Activated CD4-positive, CD25-positive, alpha-beta regulatory T cell treated with anti-CD3 and anti-CD28 coated beads, Interleukin-2, amount 50 U/mL, for 16 hours (primary cell): Measurements from ENCODE around the gene DTX4.

Experiments
- DNase-seq: peaks from one replicate; pipeline ENCODE4 v3.0.0-alpha.2; 2020; ENCODE audit warnings: low read depth, low spot score

The DTX4 gene

GRCh38 chr11:59173080-59173963 lies 1.4 kb downstream of the DTX4 start:
- no peak for DNase-seq

GRCh38 chr11:59173964-59174663 lies 2.2 kb downstream of the DTX4 start:
- no peak for DNase-seq

- no peak for DNase-seq
Measured at GRCh38 chr11:59174664-59175033, 2.7 kb downstream of the DTX4 start.

GRCh38 chr11:59175091-59175501 lies 3.2 kb downstream of the DTX4 start:
- DNase-seq: no peak

GRCh38 chr11:59176330-59176729 lies 4.4 kb downstream of the DTX4 start:
- DNase-seq: no peak

- no peak for DNase-seq
Measured at GRCh38 chr11:59178402-59178801, 6.5 kb downstream of the DTX4 start.

- DNase-seq: no peak
Measured at GRCh38 chr11:59179121-59179520, 7.2 kb downstream of the DTX4 start.

GRCh38 chr11:59180168-59180776 lies 8.3 kb downstream of the DTX4 start:
- no peak for DNase-seq

GRCh38 chr11:59180907-59181306 lies 9.0 kb downstream of the DTX4 start:
- no peak for DNase-seq

- no peak for DNase-seq
Measured at GRCh38 chr11:59181746-59182456, 10.0 kb downstream of the DTX4 start.

- DNase-seq: no peak
Measured at GRCh38 chr11:59182457-59183151, 10.7 kb downstream of the DTX4 start.

GRCh38 chr11:59183771-59184170 lies 11.8 kb downstream of the DTX4 start:
- DNase-seq: no peak

GRCh38 chr11:59184691-59185339 lies 12.9 kb downstream of the DTX4 start:
- no peak for DNase-seq

GRCh38 chr11:59185386-59185945 lies 13.5 kb downstream of the DTX4 start:
- DNase-seq: no peak

GRCh38 chr11:59186130-59186594 lies 14.2 kb downstream of the DTX4 start:
- DNase-seq: no peak

- DNase-seq: no peak
Measured at GRCh38 chr11:59187035-59187434, 15.1 kb downstream of the DTX4 start.

GRCh38 chr11:59187587-59187986 lies 15.7 kb downstream of the DTX4 start:
- DNase-seq: no peak

- no peak for DNase-seq
Measured at GRCh38 chr11:59188954-59189353, 17.0 kb downstream of the DTX4 start.

- DNase-seq: no peak
Measured at GRCh38 chr11:59189986-59190385, 18.1 kb downstream of the DTX4 start.

GRCh38 chr11:59191095-59191494 lies 19.2 kb downstream of the DTX4 start:
- no peak for DNase-seq
